HG02973 (cell line): ENCODE data around the gene CACNA2D1.
"Not testable (repeated sequence)": the region's sequence is repeated elsewhere in the genome, so short reads cannot be mapped to it uniquely, and the experiment has no call there.

Source experiments
- ATAC-seq: cut with Tn5 transposase; IDR thresholded peaks from one replicate; pipeline ENCODE4 v1.9.1; 2021; ENCODE audit warnings: moderate library complexity; ENCODE audit not compliant: unreplicated experiment

Gene CACNA2D1

DNA sequence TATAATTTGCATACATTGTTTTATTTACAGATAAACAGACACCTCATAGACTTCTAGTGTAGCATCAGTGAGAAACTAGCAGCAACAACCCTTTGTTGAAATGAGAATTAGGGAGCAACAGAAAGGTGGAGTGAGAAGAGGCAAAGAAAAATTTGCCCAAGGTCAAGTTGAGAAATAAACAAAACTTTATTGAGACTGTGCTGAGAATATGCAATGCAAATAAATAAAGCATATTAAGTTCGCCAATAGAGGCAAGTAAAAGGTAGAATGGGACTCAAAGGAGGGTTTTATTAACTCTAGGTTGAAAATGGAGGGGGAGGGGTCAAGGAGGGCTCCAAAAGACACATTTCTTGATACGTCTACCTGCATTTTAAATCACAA lies 49.7 kb downstream of the CACNA2D1 start:
- no peak for ATAC-seq

DNA sequence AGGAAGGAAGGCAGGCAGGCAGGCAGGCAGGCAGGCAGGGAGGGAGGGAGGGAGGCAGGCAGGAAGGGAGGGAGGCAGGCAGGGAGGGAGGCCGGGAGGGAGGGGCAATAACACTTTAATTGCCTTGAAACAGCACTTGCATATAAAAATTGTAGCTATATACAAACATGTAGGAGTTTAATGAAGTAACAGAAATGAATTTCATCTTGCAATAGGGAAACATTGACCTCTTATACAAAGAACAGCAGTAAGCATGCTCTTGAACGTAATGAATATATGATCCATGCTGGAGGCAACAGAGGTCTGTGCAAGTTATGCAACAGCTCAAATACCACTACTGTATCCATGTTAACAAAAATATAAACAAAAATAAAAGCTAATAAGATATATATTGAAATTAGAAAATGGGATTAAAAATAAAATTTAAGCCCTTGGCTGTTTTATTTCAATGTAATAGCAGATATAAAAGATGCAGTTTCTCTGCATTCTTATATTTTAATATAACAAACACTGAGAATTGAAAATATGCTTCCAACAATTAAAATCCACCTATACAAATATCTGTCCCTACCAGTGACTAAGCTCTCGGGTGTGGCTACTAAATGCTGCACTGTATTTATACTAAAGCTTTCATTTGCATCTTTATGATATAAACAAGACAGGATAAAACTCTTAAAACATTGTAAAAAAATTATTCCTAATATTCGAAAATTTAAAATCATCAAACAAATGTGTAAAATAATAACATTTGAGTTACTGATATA lies 50.3 kb downstream of the CACNA2D1 start:
- no peak for ATAC-seq

GRCh38 chr7:82390936-82391335 lies 52.6 kb downstream of the CACNA2D1 start:
- no peak for ATAC-seq

DNA sequence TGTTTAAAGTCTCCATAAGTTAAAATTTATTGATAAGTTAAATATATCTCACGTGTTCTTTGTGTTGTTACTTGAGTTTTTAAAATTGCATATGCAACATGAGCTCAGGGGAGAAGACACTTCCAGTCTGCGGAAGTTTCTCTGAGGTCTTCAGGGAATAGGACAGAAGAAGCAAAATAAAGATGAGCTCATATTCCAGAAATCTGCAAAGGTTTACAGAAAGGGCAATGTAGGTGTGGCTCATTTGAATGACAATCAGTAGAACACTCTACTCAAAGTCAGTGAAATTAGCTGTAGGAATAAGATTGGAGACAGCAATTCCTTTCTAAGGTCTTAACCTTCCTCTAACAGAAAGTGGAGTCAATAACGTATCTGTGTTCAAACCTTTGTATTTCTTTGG lies 53.7 kb downstream of the CACNA2D1 start:
- ATAC-seq = no peak

GRCh38 chr7:82388138-82388537 lies 55.4 kb downstream of the CACNA2D1 start:
- ATAC-seq = no peak

GRCh38 chr7:82386571-82386970 lies 57.0 kb downstream of the CACNA2D1 start:
- not testable (repeated sequence) for ATAC-seq

GRCh38 chr7:82384779-82385178 lies 58.8 kb downstream of the CACNA2D1 start:
- ATAC-seq = no peak

- no peak for ATAC-seq
These were observed 59.5 kb downstream of the CACNA2D1 start for GRCh38 chr7:82384051-82384464.

DNA sequence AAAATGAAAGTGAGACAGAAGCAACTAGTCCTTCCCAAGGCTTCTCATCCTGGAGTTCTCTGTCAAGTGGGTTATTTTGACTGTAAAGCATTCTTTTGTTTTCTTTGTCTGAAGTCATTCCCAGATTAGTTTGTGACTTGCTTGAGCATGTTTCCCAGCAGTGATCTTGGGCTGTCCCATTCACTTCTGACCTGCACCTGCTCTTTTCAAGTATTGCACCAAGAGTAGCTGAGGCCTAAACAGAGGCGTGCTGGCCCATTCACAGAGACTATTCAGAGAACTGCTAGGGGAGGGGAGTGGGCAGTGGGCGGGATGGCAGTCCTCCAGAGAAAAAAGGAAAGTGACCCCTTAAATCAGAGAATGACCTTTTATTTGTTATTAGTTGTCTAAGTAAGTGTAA lies 61.3 kb downstream of the CACNA2D1 start:
- ATAC-seq = no peak

- no peak for ATAC-seq
These were observed 66.8 kb downstream of the CACNA2D1 start for GRCh38 chr7:82376739-82377138.

DNA sequence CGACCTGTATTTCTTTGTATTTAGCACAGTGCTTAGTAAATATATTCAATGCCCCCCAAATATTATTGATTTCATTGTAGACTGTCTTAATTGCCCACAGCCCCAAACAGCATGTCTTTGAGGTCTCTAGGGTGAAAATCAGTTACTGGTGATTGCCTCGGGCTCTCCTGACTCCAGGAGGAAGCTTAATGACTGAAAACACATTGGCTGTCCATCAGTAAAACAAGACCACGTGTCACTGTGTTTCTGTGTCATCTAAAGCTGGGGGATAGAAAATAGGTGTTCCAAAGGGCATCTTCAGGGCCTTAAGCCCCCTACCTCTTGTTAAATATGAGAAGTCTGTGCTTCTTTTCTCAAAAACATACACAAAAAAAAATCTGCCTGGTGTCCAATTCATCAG lies 67.9 kb downstream of the CACNA2D1 start:
- ATAC-seq = no peak

GRCh38 chr7:82375129-82375528 lies 68.4 kb downstream of the CACNA2D1 start:
- no peak for ATAC-seq

GRCh38 chr7:82373926-82374635 lies 69.5 kb downstream of the CACNA2D1 start:
- no peak for ATAC-seq

DNA sequence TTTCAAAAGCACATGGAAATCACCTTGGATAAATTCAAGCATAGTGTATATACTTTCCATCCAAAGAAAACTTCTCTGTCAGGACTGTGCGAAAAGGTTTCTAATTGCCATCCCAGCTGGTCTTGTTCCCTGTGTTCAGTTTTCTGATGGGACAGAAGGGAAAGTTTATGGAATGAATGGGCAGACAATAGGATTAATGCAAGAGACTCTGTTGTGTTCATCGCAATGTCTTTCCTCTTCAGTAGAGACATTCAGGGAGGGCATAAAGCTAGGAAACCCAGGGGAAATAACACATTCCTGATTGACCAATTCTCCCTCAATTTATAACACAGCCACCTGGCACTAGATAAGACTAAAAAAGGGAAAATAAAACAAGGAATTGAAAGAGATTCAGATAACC lies 78.9 kb downstream of the CACNA2D1 start:
- no peak for ATAC-seq

DNA sequence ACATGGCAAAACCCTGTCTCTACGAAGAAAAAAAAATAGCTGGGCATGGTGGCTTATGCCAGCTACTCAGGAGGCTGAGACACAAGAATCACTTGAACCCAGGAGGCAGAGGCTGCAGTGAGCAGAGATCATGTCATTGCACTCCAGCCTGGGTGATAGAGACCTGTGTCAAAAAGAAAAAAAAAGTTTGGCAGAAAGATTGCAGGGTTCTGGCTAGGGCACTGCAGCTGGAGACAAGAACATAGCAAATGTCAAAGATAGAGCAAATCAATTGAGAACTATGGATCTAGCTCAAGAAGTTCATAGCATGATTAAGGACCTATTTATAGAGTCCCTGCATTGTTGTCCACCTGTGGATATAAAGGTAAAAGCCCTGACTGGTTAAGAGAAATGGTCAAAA lies 79.5 kb downstream of the CACNA2D1 start:
- ATAC-seq = no peak

- ATAC-seq = no peak
These were observed 81.4 kb downstream of the CACNA2D1 start for GRCh38 chr7:82362129-82362706.

DNA sequence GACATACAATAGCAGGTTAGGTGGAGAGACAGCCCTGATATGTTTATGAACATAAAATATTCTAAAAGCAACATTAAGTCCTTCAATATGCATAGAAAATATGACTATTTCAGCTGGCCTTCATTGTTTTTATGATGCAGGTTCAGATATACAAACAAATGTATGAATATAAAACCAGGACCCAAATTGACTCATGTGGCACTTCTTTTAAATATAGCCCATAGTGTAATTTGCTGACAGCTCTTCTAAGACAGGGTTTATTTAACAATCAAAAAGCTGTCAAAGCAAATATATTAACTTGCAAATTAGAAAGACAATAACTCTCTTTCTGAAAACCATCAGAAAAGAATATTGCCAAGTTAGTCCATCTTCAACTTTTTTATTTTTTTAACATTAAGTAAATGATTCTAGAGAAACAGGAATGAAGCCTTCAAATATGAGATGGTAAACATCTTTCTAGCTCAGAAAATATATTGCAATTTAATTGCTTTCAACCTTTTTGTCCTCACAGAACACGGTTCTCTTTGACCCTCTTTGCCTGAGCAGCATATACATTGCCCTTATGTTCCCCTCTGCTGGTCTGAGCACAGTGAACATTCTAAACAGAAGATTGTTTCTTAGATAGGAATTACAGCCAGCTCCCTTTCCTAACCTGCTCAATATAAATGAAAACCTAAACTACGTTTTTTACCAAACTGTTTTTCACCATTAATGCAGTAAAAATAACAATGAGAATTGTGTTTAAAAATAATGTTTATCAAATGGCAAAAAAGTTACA lies 82.8 kb downstream of the CACNA2D1 start:
- no peak for ATAC-seq

DNA sequence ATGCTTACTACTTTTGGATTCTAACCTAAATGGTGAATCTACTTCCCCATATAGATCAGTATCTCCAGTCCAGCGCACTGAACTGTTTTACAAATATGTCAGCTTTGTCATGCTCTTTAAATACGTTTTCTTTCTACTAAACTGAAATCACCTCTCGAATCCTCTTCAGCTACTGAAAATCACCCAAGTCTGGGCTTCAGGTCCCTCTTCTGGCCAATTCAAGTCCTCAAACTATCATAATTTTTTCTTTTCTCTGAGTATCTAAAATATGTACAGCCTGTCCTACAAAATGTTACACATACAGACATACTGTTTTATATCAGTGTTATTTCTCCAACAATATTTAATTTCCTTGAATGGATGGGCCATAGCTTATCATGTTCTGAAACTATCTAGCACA lies 84.2 kb downstream of the CACNA2D1 start:
- ATAC-seq = no peak

- ATAC-seq = no peak
These were observed 84.7 kb downstream of the CACNA2D1 start for GRCh38 chr7:82358923-82359322.

DNA sequence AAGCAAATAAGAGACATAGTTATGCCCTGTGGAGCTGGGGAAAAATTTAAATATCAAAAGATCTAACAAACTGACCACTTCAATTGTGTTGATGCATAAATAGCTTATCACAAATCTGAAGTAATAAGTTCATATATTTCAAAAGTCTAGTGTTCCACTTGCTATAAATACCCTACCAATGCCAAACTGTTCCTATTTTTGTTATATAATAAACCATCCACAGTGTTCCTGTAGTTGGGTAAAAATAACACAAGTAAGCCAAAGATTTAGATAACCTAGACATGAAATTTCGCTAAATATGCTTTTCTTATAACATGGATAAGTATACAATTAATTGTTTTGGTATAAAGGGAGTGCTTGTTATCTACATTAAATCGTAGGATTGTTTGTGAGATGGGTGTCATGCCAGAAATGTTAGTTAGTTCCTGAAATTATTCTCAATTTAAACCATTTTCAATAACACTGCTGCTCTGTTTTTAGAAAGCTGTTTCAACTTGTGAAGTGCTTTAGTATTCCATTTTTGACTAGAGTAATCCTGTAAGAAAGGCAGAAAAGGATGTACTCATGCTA lies 85.5 kb downstream of the CACNA2D1 start:
- no peak for ATAC-seq

GRCh38 chr7:82348251-82348650 lies 95.3 kb downstream of the CACNA2D1 start:
- no peak for ATAC-seq
